ENCODE measurements around the gene SKP2.

SKP2 gene

DNA sequence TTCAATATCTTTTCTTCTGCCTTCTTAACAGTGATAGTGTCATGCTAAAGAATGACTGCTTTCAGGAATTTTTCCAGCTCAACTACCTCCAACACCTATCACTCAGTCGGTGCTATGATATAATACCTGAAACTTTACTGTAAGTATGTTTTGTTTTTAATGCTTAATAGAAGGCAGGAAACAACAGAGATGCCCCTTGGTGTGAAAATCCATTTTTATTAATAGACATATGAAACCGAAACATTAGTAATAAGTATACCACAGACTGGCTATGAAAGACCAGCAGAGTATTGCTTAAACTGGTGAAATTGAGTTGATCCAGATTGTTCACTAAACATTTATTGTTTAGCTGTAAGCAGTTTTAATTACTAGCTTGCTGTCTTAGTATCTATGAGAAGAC is 25.2 kb downstream of the SKP2 start:
- TF ChIP-seq, protein P1, sequence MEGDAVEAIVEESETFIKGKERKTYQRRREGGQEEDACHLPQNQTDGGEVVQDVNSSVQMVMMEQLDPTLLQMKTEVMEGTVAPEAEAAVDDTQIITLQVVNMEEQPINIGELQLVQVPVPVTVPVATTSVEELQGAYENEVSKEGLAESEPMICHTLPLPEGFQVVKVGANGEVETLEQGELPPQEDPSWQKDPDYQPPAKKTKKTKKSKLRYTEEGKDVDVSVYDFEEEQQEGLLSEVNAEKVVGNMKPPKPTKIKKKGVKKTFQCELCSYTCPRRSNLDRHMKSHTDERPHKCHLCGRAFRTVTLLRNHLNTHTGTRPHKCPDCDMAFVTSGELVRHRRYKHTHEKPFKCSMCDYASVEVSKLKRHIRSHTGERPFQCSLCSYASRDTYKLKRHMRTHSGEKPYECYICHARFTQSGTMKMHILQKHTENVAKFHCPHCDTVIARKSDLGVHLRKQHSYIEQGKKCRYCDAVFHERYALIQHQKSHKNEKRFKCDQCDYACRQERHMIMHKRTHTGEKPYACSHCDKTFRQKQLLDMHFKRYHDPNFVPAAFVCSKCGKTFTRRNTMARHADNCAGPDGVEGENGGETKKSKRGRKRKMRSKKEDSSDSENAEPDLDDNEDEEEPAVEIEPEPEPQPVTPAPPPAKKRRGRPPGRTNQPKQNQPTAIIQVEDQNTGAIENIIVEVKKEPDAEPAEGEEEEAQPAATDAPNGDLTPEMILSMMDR (IDR thresholded peaks at IDR 0.05), result no peak
- Histone ChIP-seq H3K4me3 (ENCODE audit: low read depth in 1 of 2, low read length in 1 of 2) (no peak overlapping the region), H3K36me3 (peaks cover 84% of the 10 kb centered on the region), H3K9me3 (no peaks in the 10 kb centered on the region), H3K4me1 (ENCODE audit: control insufficient read depth in 1 of 2, insufficient read depth in 1 of 2, low read depth in 1 of 2, low read length in 1 of 2) (peaks cover 0 to 7% of the 10 kb centered on the region in 2 experiments), H3K27ac (no peak overlapping the region), H3K27me3 (no peaks in the 10 kb centered on the region)

DNA sequence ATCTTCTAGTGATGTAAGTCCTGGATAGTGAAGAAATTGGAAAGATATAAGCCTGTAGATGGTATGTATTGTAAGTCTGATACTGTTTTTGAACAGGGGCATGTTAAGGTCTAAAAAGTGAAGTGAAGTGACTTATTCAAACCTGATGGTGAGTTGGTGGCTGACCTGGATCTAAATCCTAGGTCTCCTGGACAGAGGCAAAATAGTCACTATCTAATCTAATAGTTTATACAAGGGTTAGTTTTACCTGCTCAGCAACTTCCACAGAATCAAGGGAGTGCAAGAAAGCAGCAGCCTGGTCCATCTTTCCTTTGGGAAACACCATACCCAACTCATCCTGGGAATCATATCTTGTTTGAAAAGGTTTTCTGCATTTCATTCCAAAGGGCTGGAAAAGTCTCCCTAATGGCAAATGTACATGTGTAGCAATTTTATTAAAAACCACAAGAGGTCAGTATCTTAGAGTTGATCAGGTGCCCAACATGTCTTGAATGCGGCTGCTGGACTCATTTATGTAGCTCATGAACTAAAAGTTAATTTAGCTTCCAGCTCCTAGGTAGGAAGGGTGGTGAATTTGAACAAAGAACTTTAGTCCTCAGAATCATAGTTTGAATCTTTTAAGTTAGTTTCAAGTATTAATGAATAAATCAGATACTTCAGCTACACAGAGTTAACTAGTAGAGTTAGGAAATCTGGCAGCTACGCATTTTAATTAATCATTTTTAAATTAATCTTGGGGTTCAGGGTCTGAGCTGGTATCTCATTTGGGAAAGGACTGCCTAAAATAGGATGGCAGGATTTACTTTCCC is 26.0 kb downstream of the SKP2 start:
- Histone ChIP-seq H3K9me3 (no peaks in the 10 kb centered on the region), H3K27me3 (no peaks in the 10 kb centered on the region), H3K36me3 (peaks cover 84% of the 10 kb centered on the region), H3K4me3 (ENCODE audit: low read depth in 1 of 2, low read length in 1 of 2) (no peak overlapping the region), H3K4me1 (ENCODE audit: control insufficient read depth in 1 of 2, insufficient read depth in 1 of 2, low read depth in 1 of 2, low read length in 1 of 2) (peaks cover 0 to 7% of the 10 kb centered on the region in 2 experiments), H3K27ac (no peak overlapping the region)
- TF ChIP-seq, protein P1 (IDR thresholded peaks at IDR 0.05), result no peak

DNA sequence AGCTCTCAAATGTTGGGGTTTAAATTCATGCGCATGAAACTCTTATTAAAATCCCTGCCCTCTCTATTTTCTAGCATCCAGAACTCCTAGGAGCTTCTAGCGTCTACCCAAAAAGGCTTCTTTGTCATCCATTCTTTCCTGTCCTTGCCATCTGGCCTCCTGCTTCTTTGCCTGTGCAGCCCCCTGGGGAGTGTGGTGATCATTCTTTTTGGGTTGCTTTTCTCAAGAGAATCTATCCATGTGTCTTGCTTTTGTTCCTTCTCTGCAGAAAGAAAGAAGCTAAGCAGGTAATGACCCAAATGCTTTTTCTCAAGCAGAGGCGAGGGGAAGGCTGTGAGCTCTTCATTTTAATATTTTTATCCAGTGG is 26.6 kb downstream of the SKP2 start:
- no peak overlapping the region for H3K27ac ChIP-seq
- H3K9me3 ChIP-seq, result no peaks in the 10 kb centered on the region
- TF ChIP-seq, protein P1 (IDR thresholded peaks at IDR 0.05), result no peak
- no peak overlapping the region for H3K4me3 ChIP-seq (ENCODE audit: low read depth in 1 of 2, low read length in 1 of 2)
- H3K4me1 ChIP-seq (ENCODE audit: control insufficient read depth in 1 of 2, insufficient read depth in 1 of 2, low read depth in 1 of 2, low read length in 1 of 2), result peaks cover 0 to 7% of the 10 kb centered on the region in 2 experiments
- H3K27me3 ChIP-seq, result no peaks in the 10 kb centered on the region
- peaks cover 81% of the 10 kb centered on the region for H3K36me3 ChIP-seq

DNA sequence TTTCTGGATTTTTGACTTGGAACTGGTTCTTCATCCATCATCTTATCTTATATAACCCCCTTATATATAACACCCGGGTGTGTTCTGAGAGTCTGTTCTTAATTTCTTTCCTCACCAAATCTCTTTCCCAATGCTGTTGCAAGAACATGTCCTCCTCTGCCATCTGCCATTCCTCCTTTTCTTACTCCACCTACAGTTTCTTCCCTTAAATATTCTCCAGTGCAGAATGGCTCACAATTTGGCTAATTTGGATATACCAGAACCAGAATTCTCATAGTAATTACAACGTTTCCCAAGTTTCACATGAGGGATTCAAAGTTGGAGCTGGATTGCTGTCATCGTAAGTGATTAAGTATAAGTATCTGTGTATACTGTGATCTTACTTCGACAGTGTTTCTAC is 28.0 kb downstream of the SKP2 start:
- no peak overlapping the region for H3K27ac ChIP-seq
- no peaks in the 10 kb centered on the region for H3K9me3 ChIP-seq
- no peak overlapping the region for H3K4me3 ChIP-seq (ENCODE audit: low read depth in 1 of 2, low read length in 1 of 2)
- H3K36me3 ChIP-seq, result peaks cover 72% of the 10 kb centered on the region
- no peaks in the 10 kb centered on the region for H3K4me1 ChIP-seq (ENCODE audit: control insufficient read depth in 1 of 2, insufficient read depth in 1 of 2, low read depth in 1 of 2, low read length in 1 of 2)
- H3K27me3 ChIP-seq, result no peaks in the 10 kb centered on the region
- TF ChIP-seq, protein P1 (IDR thresholded peaks at IDR 0.05), result no peak

DNA sequence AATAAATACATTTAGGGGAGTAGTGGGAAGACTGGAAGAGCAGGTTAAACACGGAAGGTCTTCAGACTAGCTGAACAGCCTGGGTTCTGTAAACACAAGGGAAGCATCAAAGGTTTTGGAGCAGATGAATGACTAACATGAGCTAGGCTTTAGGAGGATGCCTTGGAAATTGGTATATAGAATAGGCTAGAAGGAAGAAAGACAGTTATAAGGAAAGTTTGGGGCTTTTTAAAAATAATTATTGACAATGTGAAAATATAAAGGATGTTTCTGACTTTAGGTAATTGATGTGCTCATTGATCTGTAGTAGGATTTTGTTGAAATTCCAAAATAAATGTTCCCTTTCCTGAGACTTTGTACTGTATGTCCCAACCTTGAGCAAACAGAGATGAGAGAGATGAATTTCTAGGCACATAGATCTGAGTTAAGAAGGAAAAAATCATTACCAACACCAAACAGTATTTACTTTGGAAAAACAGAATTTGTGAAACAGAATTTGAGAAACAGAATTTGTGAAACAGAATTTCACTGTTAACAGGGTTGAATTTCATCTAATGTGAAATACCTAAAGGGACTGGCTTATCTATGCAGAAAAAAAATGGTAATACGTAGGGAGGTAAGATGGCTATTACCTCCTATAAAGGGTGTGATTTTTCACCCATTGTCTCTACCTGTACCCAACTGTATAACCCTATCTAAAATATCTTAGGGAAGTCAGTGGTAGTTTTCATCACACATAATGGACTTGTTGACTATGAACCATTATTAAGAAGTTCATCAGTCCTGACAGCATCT is 28.8 kb downstream of the SKP2 start:
- Histone ChIP-seq H3K36me3 (peaks cover 66% of the 10 kb centered on the region), H3K4me1 (ENCODE audit: control insufficient read depth in 1 of 2, insufficient read depth in 1 of 2, low read depth in 1 of 2, low read length in 1 of 2) (no peaks in the 10 kb centered on the region), H3K9me3 (no peaks in the 10 kb centered on the region), H3K27ac (no peak overlapping the region), H3K27me3 (no peaks in the 10 kb centered on the region), H3K4me3 (ENCODE audit: low read depth in 1 of 2, low read length in 1 of 2) (no peak overlapping the region)
- TF ChIP-seq, protein P1 (IDR thresholded peaks at IDR 0.05), result no peak
